Measurements from ENCODE around the gene ST3GAL5.

Gene ST3GAL5

GRCh38 chr2:85790032-85790431, 98.8 kb downstream of the ST3GAL5 start:
- DNase-seq (ENCODE audit: low spot score): no peak

GRCh38 chr2:85789271-85789670, 99.5 kb downstream of the ST3GAL5 start:
- DNase-seq (ENCODE audit: low spot score): no peak

GRCh38 chr2:85788603-85789002, 100.2 kb downstream of the ST3GAL5 start:
- no peak for DNase-seq (ENCODE audit: low spot score)

GRCh38 chr2:85787981-85788340, 100.8 kb downstream of the ST3GAL5 start:
- DNase-seq (ENCODE audit: low spot score): no peak

GRCh38 chr2:85787282-85787980, 101.4 kb downstream of the ST3GAL5 start:
- DNase-seq (ENCODE audit: low spot score): no peak

Data from hematopoietic multipotent progenitor cell treated with erythropoietin and hydrocortisone succinate and interleukin-3 and kit ligand, for 17 days (in vitro differentiated cells).